HG03565 (cell line): ENCODE measurements around the gene NES.
"Not testable (repeated sequence)": the region's sequence is repeated elsewhere in the genome, so short reads cannot be mapped to it uniquely, and the experiment has no call there.

Source experiments
- ATAC-seq: cut with Tn5 transposase; IDR thresholded peaks from one replicate; pipeline ENCODE4 v1.9.1; 2021; ENCODE audit warnings: mild to moderate bottlenecking, moderate library complexity; ENCODE audit not compliant: unreplicated experiment

The NES gene

DNA sequence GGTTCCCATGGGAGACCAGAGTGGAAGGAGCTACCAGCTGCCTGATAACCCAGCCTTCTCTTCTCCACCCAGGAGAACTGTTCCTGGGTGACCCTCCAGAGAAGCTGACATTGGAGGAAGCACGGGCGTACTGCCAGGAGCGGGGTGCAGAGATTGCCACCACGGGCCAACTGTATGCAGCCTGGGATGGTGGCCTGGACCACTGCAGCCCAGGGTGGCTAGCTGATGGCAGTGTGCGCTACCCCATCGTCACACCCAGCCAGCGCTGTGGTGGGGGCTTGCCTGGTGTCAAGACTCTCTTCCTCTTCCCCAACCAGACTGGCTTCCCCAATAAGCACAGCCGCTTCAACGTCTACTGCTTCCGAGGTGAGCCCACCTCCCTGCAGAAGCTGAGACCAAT is 28.7 kb downstream of the NES start:
- no peak for ATAC-seq

DNA sequence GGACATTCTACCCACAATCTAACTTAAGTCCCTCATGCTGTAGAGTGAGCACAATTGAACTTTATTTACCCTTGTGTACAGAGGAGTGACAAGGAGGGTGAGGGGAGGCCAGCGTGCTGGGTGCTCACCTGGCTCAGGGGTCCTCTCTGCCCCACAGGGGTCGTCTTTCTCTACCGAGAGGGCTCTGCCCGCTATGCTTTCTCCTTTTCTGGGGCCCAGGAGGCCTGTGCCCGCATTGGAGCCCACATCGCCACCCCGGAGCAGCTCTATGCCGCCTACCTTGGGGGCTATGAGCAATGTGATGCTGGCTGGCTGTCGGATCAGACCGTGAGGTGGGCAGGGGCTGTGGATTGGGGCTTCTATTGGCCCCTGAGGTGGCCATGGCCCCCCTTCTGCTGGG is 29.9 kb downstream of the NES start:
- ATAC-seq, result no peak

DNA sequence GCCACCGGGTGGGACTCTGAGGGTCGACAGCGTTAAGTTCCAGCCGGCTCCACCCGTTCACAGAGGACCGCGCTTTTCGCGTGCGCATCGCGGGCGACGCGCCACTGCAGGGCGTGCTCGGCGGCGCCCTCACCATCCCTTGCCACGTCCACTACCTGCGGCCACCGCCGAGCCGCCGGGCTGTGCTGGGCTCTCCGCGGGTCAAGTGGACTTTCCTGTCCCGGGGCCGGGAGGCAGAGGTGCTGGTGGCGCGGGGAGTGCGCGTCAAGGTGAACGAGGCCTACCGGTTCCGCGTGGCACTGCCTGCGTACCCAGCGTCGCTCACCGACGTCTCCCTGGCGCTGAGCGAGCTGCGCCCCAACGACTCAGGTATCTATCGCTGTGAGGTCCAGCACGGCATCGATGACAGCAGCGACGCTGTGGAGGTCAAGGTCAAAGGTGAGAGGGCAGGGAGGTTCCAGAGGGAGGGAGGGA is 30.4 kb downstream of the NES start:
- ATAC-seq, result no peak

DNA sequence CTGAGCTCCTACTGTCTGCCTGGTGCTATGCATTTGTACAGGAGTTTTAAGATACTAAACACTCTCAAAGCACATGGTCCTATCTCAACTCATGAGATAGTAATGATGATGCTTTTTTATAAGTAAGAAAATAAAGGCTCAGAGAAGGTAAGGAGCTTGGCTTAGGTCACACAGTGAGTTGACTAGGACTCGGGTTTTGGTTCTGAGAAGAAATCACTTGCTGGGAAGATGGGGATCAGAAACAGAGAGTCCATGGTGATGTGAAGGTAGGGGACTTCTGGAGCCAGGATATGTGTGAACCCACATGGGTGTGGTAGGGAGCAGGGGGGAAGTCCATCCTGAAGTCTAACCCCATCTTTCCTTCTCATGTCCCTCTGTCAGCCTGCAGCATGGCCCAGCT is 31.5 kb downstream of the NES start:
- ATAC-seq, result no peak

DNA sequence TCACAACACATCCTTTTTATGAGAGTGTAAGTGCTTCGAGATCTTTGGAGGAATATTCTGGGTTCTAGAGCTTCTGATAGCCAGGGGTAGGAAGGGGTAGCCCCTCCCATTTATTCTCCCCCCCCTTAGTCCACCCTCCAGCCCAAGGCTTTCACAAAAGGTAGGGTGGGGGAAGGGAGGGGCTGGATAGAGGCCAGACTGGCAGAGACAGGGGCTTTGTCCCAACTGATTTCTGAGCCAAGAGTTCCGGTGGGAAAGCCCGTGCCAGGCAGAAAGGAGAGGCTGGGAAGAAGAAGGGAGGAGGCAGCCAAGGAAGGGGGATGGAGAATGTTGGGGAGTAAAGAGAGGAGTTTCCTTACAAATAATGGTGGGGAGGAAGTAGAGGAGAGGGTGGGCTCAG is 32.2 kb downstream of the NES start:
- ATAC-seq, result no peak

DNA sequence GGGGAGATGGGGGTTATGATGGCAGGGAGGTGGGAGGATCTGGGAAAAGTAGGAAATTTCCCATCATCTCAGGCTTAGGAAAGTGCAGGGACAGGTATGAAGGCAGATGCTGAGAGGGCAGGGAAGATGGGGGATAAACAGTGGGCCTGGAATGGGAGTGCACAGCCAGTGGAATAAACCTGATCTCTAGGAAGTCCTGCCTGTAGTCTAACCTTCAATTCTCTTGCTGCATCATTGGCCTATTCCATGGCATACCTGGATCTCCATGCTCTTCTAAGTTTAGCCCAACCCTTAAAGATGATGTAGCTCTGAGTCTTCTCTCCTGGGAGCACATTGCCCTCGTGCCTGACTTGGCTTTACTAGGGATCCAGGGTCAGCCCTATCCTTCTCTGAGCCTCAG is 32.6 kb downstream of the NES start:
- ATAC-seq, result no peak

DNA sequence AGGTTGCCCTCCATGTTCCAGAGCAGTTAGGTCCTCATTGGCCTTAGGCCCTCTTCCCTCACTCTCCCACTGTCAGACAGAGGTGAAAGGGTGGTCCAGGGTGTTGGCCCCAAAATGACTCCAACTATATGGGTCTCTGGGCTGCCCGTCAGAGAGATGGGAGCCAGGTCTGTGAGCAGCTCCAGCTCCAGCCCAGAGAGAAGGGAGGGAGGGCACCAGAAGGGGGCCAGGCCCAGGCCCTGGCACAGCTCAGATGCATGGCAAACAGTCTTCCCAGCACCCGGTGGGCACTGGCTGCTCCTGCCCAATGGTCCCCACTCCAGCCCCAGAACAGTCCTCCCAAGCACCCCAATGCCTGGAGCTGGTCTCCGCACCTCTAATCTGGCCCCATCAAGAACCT is 33.1 kb downstream of the NES start:
- ATAC-seq, result no peak

DNA sequence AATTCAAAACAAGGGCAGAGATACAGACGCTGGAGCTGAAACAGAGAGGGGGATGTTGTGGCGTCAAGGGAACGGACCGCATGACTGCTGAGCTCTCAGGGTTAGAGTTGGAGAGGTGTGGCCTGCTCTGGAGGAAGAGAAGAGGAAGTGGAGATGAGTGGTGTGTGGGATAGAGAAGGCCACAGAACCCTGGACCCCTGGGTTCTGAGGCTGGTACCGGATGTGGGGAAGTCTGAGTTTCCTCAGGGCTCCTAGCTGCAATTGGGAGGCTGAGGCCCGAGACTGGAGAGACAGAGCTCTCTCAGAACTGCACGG is 33.5 kb downstream of the NES start:
- no peak for ATAC-seq

DNA sequence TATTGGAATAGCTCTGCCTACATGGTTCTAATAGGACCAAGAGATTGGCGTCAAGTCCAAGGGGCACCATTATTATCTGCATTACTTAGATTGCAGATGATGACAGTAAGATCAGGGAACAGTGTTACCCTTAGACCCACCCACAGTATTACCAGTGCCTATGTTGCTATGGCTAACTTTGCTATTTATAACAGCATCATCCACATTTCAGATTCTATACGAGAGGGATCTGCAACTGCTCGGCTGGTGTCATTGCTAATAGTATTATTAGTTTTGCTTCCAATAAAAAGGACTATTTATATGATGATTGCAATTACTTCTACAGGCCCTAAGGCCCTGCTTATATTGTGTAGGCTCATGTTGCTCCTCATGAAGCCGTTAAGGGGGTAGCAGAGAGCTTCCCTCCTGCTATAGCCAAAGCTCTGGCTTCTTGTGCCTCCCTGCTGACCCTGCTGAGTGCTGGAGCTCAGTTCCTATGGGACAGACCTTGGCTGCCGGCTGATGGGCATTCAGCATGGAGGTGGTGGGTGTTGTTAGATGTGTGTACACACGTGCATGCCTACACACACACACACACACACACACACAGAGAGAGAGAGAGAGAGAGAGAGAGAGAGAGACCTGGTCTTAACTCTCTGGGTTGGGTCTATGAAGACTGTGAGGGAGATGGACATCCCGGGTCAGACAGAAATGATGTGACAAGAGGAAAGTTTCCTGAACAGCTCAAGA is 34.0 kb downstream of the NES start:
- ATAC-seq, result no peak

DNA sequence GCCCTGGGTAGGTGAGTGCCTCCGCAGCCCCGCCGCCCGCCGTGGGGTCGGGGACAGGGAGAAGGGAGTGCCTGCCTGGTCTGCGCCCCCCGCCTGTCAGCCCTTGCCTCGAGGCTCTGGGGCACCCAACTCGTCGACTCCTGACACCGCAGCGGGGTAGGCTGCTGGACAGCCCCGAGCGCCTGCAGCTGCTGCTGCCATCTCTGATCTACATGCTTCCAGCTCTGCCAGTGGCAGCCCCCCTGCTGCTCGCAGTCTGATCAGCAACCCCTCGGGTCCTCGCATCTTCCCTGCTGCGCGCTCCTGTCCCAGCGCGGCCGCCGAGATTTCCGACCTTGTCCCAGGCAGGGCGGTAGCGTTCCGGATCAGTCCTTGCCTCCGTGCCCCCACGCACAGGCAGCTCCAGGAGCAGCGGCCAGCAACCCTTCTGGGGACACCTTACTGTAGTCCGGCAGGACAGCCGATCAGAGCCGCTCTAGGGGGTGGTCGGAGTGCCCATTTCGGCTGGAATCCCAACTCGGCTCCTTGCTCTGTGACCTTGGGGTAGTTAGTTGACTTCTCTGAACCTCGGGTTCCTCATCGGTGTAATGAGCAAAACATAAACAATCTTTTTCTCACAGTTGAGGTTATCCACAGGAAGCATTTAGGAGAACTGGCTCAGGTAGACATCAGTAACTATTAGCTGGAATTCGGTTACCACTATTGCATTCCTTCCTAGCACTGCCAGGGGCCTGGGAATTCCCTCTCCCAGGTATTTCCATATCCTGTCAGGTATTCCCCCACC is 34.8 kb downstream of the NES start:
- ATAC-seq, result no peak

DNA sequence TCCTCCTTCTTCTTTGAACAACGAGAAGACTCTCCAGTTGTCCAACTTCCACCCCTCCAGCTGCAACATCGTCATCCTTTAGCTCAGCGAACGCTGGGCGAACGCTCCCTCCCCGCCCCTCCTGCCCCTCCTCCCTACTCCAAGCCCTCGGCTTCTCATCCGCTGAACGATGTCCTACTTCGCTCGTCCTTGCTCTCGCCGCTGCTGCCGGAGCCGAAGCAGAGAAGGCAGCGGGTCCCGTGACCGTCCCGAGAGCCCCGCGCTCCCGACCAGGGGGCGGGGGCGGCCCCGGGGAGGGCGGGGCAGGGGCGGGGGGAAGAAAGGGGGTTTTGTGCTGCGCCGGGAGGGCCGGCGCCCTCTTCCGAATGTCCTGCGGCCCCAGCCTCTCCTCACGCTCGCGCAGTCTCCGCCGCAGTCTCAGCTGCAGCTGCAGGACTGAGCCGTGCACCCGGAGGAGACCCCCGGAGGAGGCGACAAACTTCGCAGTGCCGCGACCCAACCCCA is 35.4 kb downstream of the NES start, which contains the start of gene BCAN:
Gene BCAN (plus strand): TSS at position 357 of the 504 bp plus-strand sequence. CDS start 3,938 bp downstream, outside the sequence.
- no peak for ATAC-seq

DNA sequence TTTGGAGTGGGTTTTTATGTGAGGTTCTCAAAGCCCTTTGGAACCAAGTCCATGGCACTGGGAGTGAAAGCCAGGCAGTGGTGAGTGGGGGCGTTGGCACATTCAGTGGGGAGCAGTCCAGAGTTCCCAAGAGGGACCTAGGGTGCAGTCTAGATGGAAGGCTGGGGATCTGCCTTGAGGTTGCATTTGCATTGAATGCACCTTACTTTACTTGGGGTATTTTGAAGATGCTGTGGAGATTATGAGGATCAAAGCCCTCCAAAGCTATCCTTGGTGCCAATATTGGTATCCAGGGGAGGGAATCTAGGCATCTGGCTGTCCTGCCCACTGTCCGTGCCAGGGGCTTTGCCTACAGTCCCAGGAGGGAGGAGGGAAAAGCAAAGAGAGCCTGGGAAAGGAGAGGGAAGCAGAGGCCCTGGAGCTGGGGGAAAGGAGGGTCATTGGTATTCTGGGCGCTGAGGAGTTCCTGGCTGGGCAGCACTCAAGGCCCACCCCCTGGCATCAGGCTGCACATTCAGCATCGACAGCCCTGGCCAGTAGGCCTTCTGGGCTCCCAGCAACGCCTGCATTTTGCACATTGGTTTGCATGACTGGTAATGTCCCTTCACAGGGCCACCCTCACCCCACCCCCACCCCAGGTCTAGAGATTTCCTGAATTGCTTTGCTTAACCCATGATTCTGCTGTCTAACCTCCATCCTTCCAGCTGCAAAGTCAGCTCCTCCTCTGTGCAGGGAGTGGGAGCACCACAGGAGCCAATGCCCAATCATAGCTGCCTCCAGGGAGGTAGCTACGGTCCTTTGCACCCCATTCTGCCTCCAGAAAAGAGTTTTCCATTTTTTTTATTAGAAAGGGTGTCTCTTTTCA is 36.1 kb downstream of the NES start:
- ATAC-seq, result no peak

DNA sequence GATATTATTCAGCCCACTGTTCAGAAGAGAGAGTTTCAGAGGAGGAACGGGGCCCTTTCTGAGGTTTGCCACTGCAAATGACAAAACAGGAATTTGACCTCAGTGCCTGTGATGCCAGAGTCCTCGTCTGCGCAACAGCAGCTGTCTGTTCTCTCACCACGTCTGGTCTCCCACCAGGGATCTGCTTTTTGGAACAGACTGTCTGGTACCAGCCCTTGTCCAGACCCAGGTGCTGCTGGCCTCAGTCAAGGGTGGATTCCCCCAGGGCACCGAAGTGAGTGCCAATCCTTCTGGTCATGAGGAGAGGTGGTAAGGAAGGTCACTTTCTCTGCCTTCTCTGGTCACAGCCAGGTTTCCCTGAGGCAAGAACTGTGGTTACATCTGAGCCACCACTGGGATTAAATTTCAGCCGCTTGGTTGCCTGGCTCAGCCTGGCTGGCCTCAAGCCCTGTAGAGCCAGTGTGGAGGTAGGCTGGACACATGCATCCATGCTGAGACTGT is 37.6 kb downstream of the NES start:
- no peak for ATAC-seq

DNA sequence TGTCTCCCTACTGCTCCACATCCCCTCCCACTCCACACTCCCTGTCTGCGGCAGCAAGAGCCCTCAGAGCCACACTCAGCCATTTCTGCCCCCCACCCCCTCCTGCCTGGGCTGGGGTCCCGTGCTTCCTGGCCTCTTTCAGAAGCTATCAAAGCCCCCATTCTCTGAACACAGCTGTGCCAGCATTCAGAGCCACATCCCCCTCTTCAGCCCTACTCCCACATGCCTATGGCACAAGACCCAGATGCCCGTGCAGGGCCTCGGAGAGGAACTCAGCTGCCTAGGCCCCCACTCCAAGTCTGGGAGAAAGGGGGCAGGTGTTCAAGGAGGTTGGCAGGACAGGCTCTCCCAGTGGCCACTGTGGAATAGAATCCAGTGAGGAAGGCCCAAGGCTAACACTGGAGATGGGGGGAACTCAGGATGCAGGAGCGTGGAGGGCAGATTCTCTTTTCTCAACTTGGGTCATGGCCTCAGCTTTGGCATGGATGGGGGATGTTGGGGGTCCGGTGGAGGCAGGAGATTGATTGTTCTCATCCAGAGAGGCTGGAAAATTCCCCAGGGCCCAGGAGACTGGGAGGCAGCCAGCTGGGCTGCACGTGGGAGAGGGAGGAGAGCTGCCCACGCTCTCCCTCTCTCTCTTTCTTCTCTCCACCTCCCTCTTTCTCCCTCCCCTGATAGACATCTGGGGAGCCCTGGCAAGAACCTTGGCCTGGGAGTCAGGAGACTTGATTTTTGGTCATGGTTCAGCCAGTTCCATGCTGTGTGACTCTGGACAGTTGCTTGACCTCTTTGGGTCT is 38.8 kb downstream of the NES start:
- no peak for ATAC-seq

DNA sequence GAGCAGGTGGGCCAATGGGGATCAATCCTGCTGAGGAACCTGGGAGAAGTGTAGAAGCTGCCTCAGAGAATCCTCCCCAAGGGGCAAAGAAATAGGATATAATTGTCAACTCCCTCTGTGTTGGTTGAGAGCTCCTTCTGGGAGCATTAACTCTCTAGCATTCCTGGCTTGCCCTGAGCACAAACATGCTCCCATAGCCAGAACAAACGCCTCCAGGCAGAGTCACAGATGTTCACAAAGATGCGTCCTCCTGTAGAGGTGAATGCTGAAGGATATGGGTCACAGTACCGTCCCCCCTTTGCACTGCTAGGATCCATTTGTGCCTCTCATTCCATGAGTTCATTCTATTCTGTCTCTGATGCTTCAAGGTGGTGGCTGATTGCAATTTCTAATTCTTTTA is 44.9 kb downstream of the NES start:
- no peak for ATAC-seq

DNA sequence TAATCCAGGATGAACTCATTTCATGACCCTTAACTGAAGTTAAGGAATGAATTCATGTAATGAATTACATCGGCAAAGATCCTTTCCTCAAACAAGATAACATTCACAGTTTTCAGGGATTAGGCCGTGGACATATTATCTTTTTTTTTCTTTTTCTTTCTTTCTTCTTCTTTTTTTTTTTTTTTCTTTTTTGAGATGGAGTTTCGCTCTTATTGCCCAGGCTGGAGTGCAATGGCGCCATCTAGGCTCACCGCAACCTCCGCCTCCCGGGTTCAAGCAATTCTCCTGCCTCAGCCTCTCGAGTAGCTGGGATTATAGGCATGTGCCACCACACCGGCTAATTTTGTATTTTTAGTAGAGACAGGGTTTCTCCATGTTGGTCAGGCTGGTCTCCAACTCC is 46.1 kb downstream of the NES start:
- ATAC-seq, result not testable (repeated sequence)

DNA sequence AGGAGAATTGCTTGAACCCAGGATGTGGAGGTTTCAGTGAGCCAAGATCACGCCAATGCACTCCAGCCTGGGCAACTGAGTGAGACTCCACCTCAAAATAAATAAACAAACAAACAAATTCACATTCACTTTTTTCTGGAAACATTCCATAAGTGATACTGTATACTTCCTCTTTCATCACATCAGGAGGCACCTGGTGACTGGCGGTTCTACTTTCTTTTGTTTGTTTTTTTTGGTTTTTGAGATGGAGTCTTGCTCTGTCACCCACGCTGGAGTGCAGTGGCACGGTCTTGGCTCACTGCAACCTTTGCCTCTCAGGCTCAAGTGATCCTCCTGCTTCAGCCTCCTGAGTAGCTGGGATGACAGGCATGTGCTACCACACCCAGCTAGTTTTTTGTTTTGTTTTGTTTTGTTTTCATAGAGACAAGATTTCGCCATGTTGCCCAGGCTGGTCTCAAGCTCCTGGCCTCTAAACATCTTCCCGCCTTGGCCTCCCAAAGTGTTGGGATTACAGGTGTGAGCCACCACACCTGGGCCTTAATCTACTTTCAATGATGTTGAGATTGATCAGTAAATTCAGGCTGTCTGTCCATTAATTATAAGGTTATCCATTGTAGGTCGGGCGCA is 47.3 kb downstream of the NES start:
- no peak for ATAC-seq

DNA sequence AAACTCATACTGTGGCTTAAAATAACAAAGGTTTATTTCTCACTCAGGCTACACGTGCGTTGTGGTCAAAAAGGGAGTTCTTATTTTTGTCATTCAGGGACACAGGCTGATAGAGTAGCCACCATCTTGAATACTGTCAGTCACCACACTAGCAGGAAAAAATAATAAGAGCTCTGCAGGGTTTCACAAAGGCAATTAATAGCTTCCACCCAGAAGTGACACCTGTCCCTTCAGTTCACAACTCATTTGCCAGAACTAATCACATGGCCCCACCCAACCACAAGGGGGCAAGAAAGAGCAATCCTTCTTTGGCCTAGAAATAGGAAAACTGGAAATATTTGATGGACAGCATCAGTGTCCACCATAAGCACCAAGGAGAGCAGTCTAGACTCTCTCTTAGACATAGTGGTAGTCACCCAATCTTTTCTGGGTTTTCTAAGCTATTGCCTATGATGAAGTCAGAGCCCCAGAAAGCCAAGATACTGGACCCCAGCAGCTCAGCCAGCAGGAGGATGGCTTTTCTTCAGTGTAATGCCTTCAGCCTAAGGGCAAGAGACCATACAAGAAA is 49.8 kb downstream of the NES start:
- no peak for ATAC-seq

DNA sequence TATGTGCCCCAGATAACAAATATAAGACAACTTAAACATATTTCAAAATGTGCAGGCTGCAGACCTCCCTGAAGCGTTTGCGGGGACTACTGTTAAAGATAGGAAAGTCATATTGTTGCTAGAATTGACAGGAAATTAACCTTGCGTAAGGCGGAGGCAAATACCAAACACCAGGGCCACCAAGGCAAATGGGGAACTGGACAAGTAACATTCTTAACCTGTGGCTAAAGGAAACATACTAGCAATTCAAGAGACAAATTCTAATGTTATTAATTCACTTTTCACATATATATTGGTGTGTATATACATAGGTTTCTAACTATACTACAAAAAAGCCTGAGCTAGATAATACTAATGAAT is 51.1 kb downstream of the NES start:
- no peak for ATAC-seq
